ENCODE results near the gene TES. TPM values are rescaled to one million over a fixed set of nuclear protein-coding genes. Genes with fewer than 3 reads are reported as not detected.

The TES gene
- total and polyA plus RNA-seq, 2 experiments from 2014 or later: 37.3 to 38.3 TPM

GRCh38 chr7:116208919-116209318 lies 1.4 kb upstream of the TES start (continued):
- TF ChIP-seq ZNF114 (CRISPR knock-in tag; IDR thresholded peaks at IDR 0.05): no peak
- no peak for TF ChIP-seq ETS1 (IDR thresholded peaks at IDR 0.05)
- TF ChIP-seq EZH2phosphoT487 (IDR thresholded peaks at IDR 0.05; ENCODE audit: unreplicated experiment): no peak

GRCh38 chr7:116209561-116210070 lies 723 bp upstream of the TES start:
- H3F3A ChIP-seq (replicated peaks; ENCODE audit: low read depth): peaks cover 4% of the 10 kb centered on the region; the same call in 1 of the 2 replicates
- H3K4me1 ChIP-seq (ENCODE audit: insufficient read depth): peaks cover 16% of the 10 kb centered on the region
- H3K4me3 ChIP-seq: peak overlapping the region; percentile 88
- no peak overlapping the region for H3K27ac ChIP-seq (ENCODE audit: low read depth)
- Mint-ChIP-seq H3K27ac (no peak overlapping the region), H3K4me1 (peaks cover 16% of the 10 kb centered on the region; the same call in 2 of the 3 replicates), H3K36me3 (ENCODE audit: low read depth) (no peaks in the 10 kb centered on the region), H3K27me3 (ENCODE audit: insufficient read depth, low read depth, poor library complexity) (peaks cover 4% of the 10 kb centered on the region), H3K4me3 (peak overlapping the region; percentile 63), H3K9me3 (no peaks in the 10 kb centered on the region)
- peak overlapping the region; percentile 73 for H3K4me2 ChIP-seq
- no peaks in the 10 kb centered on the region for H3K36me3 ChIP-seq (ENCODE audit: insufficient read depth)
- ATAC-seq (no peak), DNase-seq (ENCODE audit: low spot score) (no peak)
- peaks cover 29% of the 10 kb centered on the region for H3K79me2 ChIP-seq (replicated peaks; ENCODE audit: insufficient read depth)
- H3K27me3 ChIP-seq (ENCODE audit: insufficient read depth): peaks cover 7% of the 10 kb centered on the region
- no peaks in the 10 kb centered on the region for H4K20me1 ChIP-seq (replicated peaks; ENCODE audit: insufficient read depth)
- no peak for TF ChIP-seq ZNF114 (CRISPR knock-in tag; IDR thresholded peaks at IDR 0.05)
- no peak for TF ChIP-seq POLR2AphosphoS5 (IDR thresholded peaks at IDR 0.05; ENCODE audit: low read depth)
- TF ChIP-seq CREB1 (CRISPR knock-in tag; IDR thresholded peaks at IDR 0.05; ENCODE audit: low read depth): no peak
- no peak for TF ChIP-seq EZH2phosphoT487 (IDR thresholded peaks at IDR 0.05; ENCODE audit: unreplicated experiment)
- TF ChIP-seq STAT1 (IDR thresholded peaks at IDR 0.05; ENCODE audit: unreplicated experiment): no peak
- H2AFZ ChIP-seq: peak overlapping the region; percentile 90; the same call in 1 of the 2 replicates
- H3K9me2 ChIP-seq (ENCODE audit: insufficient read depth): no peaks in the 10 kb centered on the region

GRCh38 chr7:116211006-116211912 lies 920 bp downstream of the TES start:
- Mint-ChIP-seq H3K9me3 (no peaks in the 10 kb centered on the region), H3K4me1 (peaks cover 20% of the 10 kb centered on the region; the same call in 2 of the 3 replicates), H3K27me3 (ENCODE audit: insufficient read depth, low read depth, poor library complexity) (peaks cover 4% of the 10 kb centered on the region), H3K4me3 (peak overlapping the region; percentile 93), H3K27ac (peak overlapping the region; percentile 81; the same call in 1 of the 2 replicates), H3K36me3 (ENCODE audit: low read depth) (no peaks in the 10 kb centered on the region)
- H3K9me2 ChIP-seq (ENCODE audit: insufficient read depth): no peaks in the 10 kb centered on the region
- H2AFZ ChIP-seq: peak overlapping the region; percentile 84
- no peaks in the 10 kb centered on the region for H4K20me1 ChIP-seq (replicated peaks; ENCODE audit: insufficient read depth)
- H3K27me3 ChIP-seq (ENCODE audit: insufficient read depth): peaks cover 7% of the 10 kb centered on the region
- peak; percentile 80 for DNase-seq (ENCODE audit: low spot score)
- peak overlapping the region; percentile 85 for H3K4me2 ChIP-seq
- peaks cover 41% of the 10 kb centered on the region for H3K79me2 ChIP-seq (replicated peaks; ENCODE audit: insufficient read depth)
- peaks cover 4% of the 10 kb centered on the region; the same call in 1 of the 2 replicates for H3F3A ChIP-seq (replicated peaks; ENCODE audit: low read depth)
- H3K4me3 ChIP-seq: peak overlapping the region; percentile 88
- peaks cover 21% of the 10 kb centered on the region for H3K4me1 ChIP-seq (ENCODE audit: insufficient read depth)
- H3K27ac ChIP-seq (ENCODE audit: low read depth): peak overlapping the region; percentile 11; the same call in 1 of the 2 replicates
- no peaks in the 10 kb centered on the region for H3K36me3 ChIP-seq (ENCODE audit: insufficient read depth)
- ATAC-seq: peak; percentile 63
- TF ChIP-seq ETS1 (IDR thresholded peaks at IDR 0.05) (0 out of 2 replicates have a peak, but pooled peaks have one; percentile 6), NANOG (IDR thresholded peaks at IDR 0.05; ENCODE audit: borderline replicate concordance) (no peak), CREB1 (CRISPR knock-in tag; IDR thresholded peaks at IDR 0.05; ENCODE audit: low read depth) (peak; percentile 45; the same call in 1 of the 2 replicates), REST (IDR thresholded peaks at IDR 0.05; ENCODE audit: unreplicated experiment) (no peak), STAT1 (IDR thresholded peaks at IDR 0.05; ENCODE audit: unreplicated experiment) (no peak)
